HG02642 (cell line): Measurements from ENCODE around the gene EDNRB.
"Not testable (repeated sequence)": the region's sequence is repeated elsewhere in the genome, so short reads cannot be mapped to it uniquely, and the experiment has no call there.

Source experiments
- ATAC-seq: cut with Tn5 transposase; IDR thresholded peaks from one replicate; pipeline ENCODE4 v1.9.1; 2021; ENCODE audit warnings: mild to moderate bottlenecking; ENCODE audit not compliant: unreplicated experiment, poor library complexity

The EDNRB gene

GRCh38 chr13:77848050-77848449, 70.6 kb downstream of the EDNRB start:
- ATAC-seq = not testable (repeated sequence)

GRCh38 chr13:77846173-77846572, 72.5 kb downstream of the EDNRB start:
- ATAC-seq = no peak
